Progenitor cell of endocrine pancreas (in vitro differentiated cells): Measurements from ENCODE around the gene USF1. TPM values are rescaled to one million over a fixed set of nuclear protein-coding genes. Genes with fewer than 3 reads are reported as not detected.
A peak's percentile ranks its signal among the peaks of the same experiment; 100 is the strongest.

Experiments used
- DNase-seq: peaks from one replicate; pipeline ENCODE4 v3.0.0; 2021; ENCODE audit warnings: low spot score; ENCODE audit not compliant: unreplicated experiment
- H3K27ac Mint-ChIP-seq: 2 replicates; pipeline ENCODE4 v1.8.0; 2021; ENCODE audit warnings: mild to moderate bottlenecking, moderate library complexity, mixed read lengths
- H3K27me3 Mint-ChIP-seq: 2 replicates; pipeline ENCODE4 v1.8.0; 2021; ENCODE audit warnings: mixed read lengths
- H3K36me3 Mint-ChIP-seq: 2 replicates; pipeline ENCODE4 v1.8.0; 2022; ENCODE audit warnings: mixed read lengths; ENCODE audit not compliant: insufficient read depth
- H3K4me1 Mint-ChIP-seq: 2 replicates; pipeline ENCODE4 v1.8.0; 2021; ENCODE audit warnings: low read depth, mixed read lengths
- H3K4me3 Mint-ChIP-seq: 2 replicates; pipeline ENCODE4 v1.8.0; 2021; ENCODE audit warnings: low read depth, mild to moderate bottlenecking, moderate library complexity, mixed read lengths
- H3K9me3 Mint-ChIP-seq: 2 replicates; pipeline ENCODE4 v1.8.0; 2021; ENCODE audit warnings: low read depth, mixed read lengths
- CTCF ChIP-seq: fragments of 200-600 bp; sonication (generic); IDR thresholded peaks from one replicate; pipeline ENCODE4 v1.5.0; 2021; ENCODE audit warnings: antibody characterized with exemption, mild to moderate bottlenecking; ENCODE audit not compliant: unreplicated experiment
- total RNA-seq: library from RNA; stranded (reverse); gene quantifications from 2 replicates; pipeline ENCODE4 v1.2.1, GENCODE V29; 2021

The USF1 gene
- total RNA-seq, 1 donor from 2014 or later = 88.7 TPM

- DNase-seq = no peak
- H3K36me3 Mint-ChIP-seq = peaks cover 8% of the 10 kb centered on the region
- TF ChIP-seq CTCF = no peak
- H3K4me3 Mint-ChIP-seq = no peak overlapping the region
- H3K9me3 Mint-ChIP-seq = peaks cover 14% of the 10 kb centered on the region
- H3K27me3 Mint-ChIP-seq = peaks cover 5% of the 10 kb centered on the region
- H3K4me1 Mint-ChIP-seq = peaks cover 8% of the 10 kb centered on the region
- H3K27ac Mint-ChIP-seq = peak overlapping the region; percentile 69
Measured at GRCh38 chr1:161048949-161049722, 3.4 kb upstream of the USF1 start.

- Mint-ChIP-seq H3K27me3 (peaks cover 5% of the 10 kb centered on the region), H3K4me3 (peak overlapping the region; percentile 29), H3K9me3 (peaks cover 14% of the 10 kb centered on the region), H3K4me1 (peaks cover 10% of the 10 kb centered on the region), H3K27ac (no peak overlapping the region), H3K36me3 (peaks cover 8% of the 10 kb centered on the region)
- TF ChIP-seq CTCF = no peak
- DNase-seq = no peak
Measured at GRCh38 chr1:161047436-161048420, 2.0 kb upstream of the USF1 start.

GRCh38 chr1:161046605-161047228 is 940 bp upstream of the USF1 start:
- Mint-ChIP-seq H3K9me3 (peaks cover 14% of the 10 kb centered on the region), H3K27me3 (peaks cover 5% of the 10 kb centered on the region), H3K36me3 (peaks cover 12% of the 10 kb centered on the region), H3K27ac (peak overlapping the region; percentile 100), H3K4me1 (peaks cover 10% of the 10 kb centered on the region), H3K4me3 (peak overlapping the region; percentile 99)
- no peak for TF ChIP-seq CTCF
- no peak for DNase-seq

GRCh38 chr1:161044908-161045735 is 655 bp downstream of the USF1 start:
- no peak for TF ChIP-seq CTCF
- DNase-seq = peak; percentile 30
- H3K4me1 Mint-ChIP-seq = peaks cover 10% of the 10 kb centered on the region
- peaks cover 16% of the 10 kb centered on the region for H3K36me3 Mint-ChIP-seq
- H3K27me3 Mint-ChIP-seq = peaks cover 5% of the 10 kb centered on the region
- H3K9me3 Mint-ChIP-seq = peaks cover 14% of the 10 kb centered on the region
- H3K4me3 Mint-ChIP-seq = peak overlapping the region; percentile 99
- peak overlapping the region; percentile 100 for H3K27ac Mint-ChIP-seq
